ENCODE results near the gene ANKRD62. TPM values are rescaled to one million over a fixed set of nuclear protein-coding genes. Genes with fewer than 3 reads are reported as not detected.
"Not testable (repeated sequence)": the region's sequence is repeated elsewhere in the genome, so short reads cannot be mapped to it uniquely, and the experiment has no call there.

ANKRD62 gene
- total RNA-seq, 1 donor, result not detected

GRCh38 chr18:12059334-12060181 is 34.1 kb upstream of the ANKRD62 start:
- Histone ChIP-seq H3K4me3 (ENCODE audit: low read length) (no peak overlapping the region), H3K27me3 (ENCODE audit: insufficient read depth, low read length) (no peaks in the 10 kb centered on the region), H3K4me1 (ENCODE audit: insufficient read depth, low read length) (no peaks in the 10 kb centered on the region), H3K9me3 (ENCODE audit: low read depth, low read length) (no peaks in the 10 kb centered on the region)

GRCh38 chr18:12060182-12060870 is 33.3 kb upstream of the ANKRD62 start:
- no peaks in the 10 kb centered on the region for H3K4me1 ChIP-seq (ENCODE audit: insufficient read depth, low read length)
- no peaks in the 10 kb centered on the region for H3K27me3 ChIP-seq (ENCODE audit: insufficient read depth, low read length)
- no peak overlapping the region for H3K4me3 ChIP-seq (ENCODE audit: low read length)
- no peaks in the 10 kb centered on the region for H3K9me3 ChIP-seq (ENCODE audit: low read depth, low read length)

- Histone ChIP-seq H3K9me3 (ENCODE audit: low read depth, low read length) (no peaks in the 10 kb centered on the region), H3K4me1 (ENCODE audit: insufficient read depth, low read length) (no peaks in the 10 kb centered on the region), H3K27me3 (ENCODE audit: insufficient read depth, low read length) (no peaks in the 10 kb centered on the region), H3K4me3 (ENCODE audit: low read length) (no peak overlapping the region)
Observed at GRCh38 chr18:12061685-12062084, 32.0 kb upstream of the ANKRD62 start.

GRCh38 chr18:12062974-12063373 is 30.7 kb upstream of the ANKRD62 start:
- Histone ChIP-seq H3K27me3 (ENCODE audit: insufficient read depth, low read length) (no peaks in the 10 kb centered on the region), H3K4me1 (ENCODE audit: insufficient read depth, low read length) (no peaks in the 10 kb centered on the region), H3K4me3 (ENCODE audit: low read length) (no peak overlapping the region), H3K9me3 (ENCODE audit: low read depth, low read length) (no peaks in the 10 kb centered on the region)

- no peak overlapping the region for H3K4me3 ChIP-seq (ENCODE audit: low read length)
- no peaks in the 10 kb centered on the region for H3K27me3 ChIP-seq (ENCODE audit: insufficient read depth, low read length)
- H3K9me3 ChIP-seq (ENCODE audit: low read depth, low read length), result no peaks in the 10 kb centered on the region
- H3K4me1 ChIP-seq (ENCODE audit: insufficient read depth, low read length), result no peaks in the 10 kb centered on the region
Observed at GRCh38 chr18:12064086-12064763, 29.4 kb upstream of the ANKRD62 start.

- no peaks in the 10 kb centered on the region for H3K27me3 ChIP-seq (ENCODE audit: insufficient read depth, low read length)
- H3K9me3 ChIP-seq (ENCODE audit: low read depth, low read length), result no peaks in the 10 kb centered on the region
- no peak overlapping the region for H3K4me3 ChIP-seq (ENCODE audit: low read length)
- H3K4me1 ChIP-seq (ENCODE audit: insufficient read depth, low read length), result no peaks in the 10 kb centered on the region
Observed at GRCh38 chr18:12065397-12065796, 28.2 kb upstream of the ANKRD62 start.

GRCh38 chr18:12066910-12067511 is 26.6 kb upstream of the ANKRD62 start:
- Histone ChIP-seq H3K4me1 (ENCODE audit: insufficient read depth, low read length) (no peaks in the 10 kb centered on the region), H3K9me3 (ENCODE audit: low read depth, low read length) (no peaks in the 10 kb centered on the region), H3K4me3 (ENCODE audit: low read length) (no peak overlapping the region), H3K27me3 (ENCODE audit: insufficient read depth, low read length) (no peaks in the 10 kb centered on the region)

- no peaks in the 10 kb centered on the region for H3K9me3 ChIP-seq (ENCODE audit: low read depth, low read length)
- no peaks in the 10 kb centered on the region for H3K4me1 ChIP-seq (ENCODE audit: insufficient read depth, low read length)
- no peaks in the 10 kb centered on the region for H3K27me3 ChIP-seq (ENCODE audit: insufficient read depth, low read length)
- no peak overlapping the region for H3K4me3 ChIP-seq (ENCODE audit: low read length)
Observed at GRCh38 chr18:12067671-12068070, 26.0 kb upstream of the ANKRD62 start.

GRCh38 chr18:12068316-12068949 is 25.2 kb upstream of the ANKRD62 start:
- H3K4me1 ChIP-seq (ENCODE audit: insufficient read depth, low read length); H3K4me3 ChIP-seq (ENCODE audit: low read length); H3K9me3 ChIP-seq (ENCODE audit: low read depth, low read length); H3K27me3 ChIP-seq (ENCODE audit: insufficient read depth, low read length): not testable (repeated sequence)

- H3K4me1 ChIP-seq (ENCODE audit: insufficient read depth, low read length), result no peaks in the 10 kb centered on the region
- H3K27me3 ChIP-seq (ENCODE audit: insufficient read depth, low read length), result no peaks in the 10 kb centered on the region
- H3K9me3 ChIP-seq (ENCODE audit: low read depth, low read length), result no peaks in the 10 kb centered on the region
- no peak overlapping the region for H3K4me3 ChIP-seq (ENCODE audit: low read length)
Observed at GRCh38 chr18:12068950-12069320, 24.7 kb upstream of the ANKRD62 start.

- not testable (repeated sequence) for H3K27me3 ChIP-seq (ENCODE audit: insufficient read depth, low read length); H3K9me3 ChIP-seq (ENCODE audit: low read depth, low read length); H3K4me3 ChIP-seq (ENCODE audit: low read length); H3K4me1 ChIP-seq (ENCODE audit: insufficient read depth, low read length)
Observed at GRCh38 chr18:12071066-12071465, 22.6 kb upstream of the ANKRD62 start.

- Histone ChIP-seq H3K27me3 (ENCODE audit: insufficient read depth, low read length) (peaks cover 3% of the 10 kb centered on the region), H3K4me1 (ENCODE audit: insufficient read depth, low read length) (no peaks in the 10 kb centered on the region), H3K4me3 (ENCODE audit: low read length) (no peak overlapping the region), H3K9me3 (ENCODE audit: low read depth, low read length) (no peaks in the 10 kb centered on the region)
Observed at GRCh38 chr18:12072996-12073395, 20.6 kb upstream of the ANKRD62 start.

GRCh38 chr18:12074736-12075135 is 18.9 kb upstream of the ANKRD62 start:
- H3K27me3 ChIP-seq (ENCODE audit: insufficient read depth, low read length), result peaks cover 3% of the 10 kb centered on the region
- H3K4me3 ChIP-seq (ENCODE audit: low read length), result no peak overlapping the region
- H3K4me1 ChIP-seq (ENCODE audit: insufficient read depth, low read length), result no peaks in the 10 kb centered on the region
- H3K9me3 ChIP-seq (ENCODE audit: low read depth, low read length), result no peaks in the 10 kb centered on the region

GRCh38 chr18:12076424-12077140 is 17.1 kb upstream of the ANKRD62 start:
- peaks cover 3% of the 10 kb centered on the region for H3K27me3 ChIP-seq (ENCODE audit: insufficient read depth, low read length)
- no peaks in the 10 kb centered on the region for H3K9me3 ChIP-seq (ENCODE audit: low read depth, low read length)
- H3K4me1 ChIP-seq (ENCODE audit: insufficient read depth, low read length), result no peaks in the 10 kb centered on the region
- H3K4me3 ChIP-seq (ENCODE audit: low read length), result no peak overlapping the region
